GM12864 (cell line): Measurements from ENCODE around the gene OR2V1.

Experiments
- DNase-seq: peaks from one replicate; pipeline ENCODE4 v3.0.0-alpha.2; 2011; ENCODE audit warnings: low read depth
- H3K4me3 ChIP-seq: 2 replicates; pipeline ENCODE4 v1.5.1; 2011; ENCODE audit warnings: mild to moderate bottlenecking, low read depth, low read length, control low read depth
- CTCF ChIP-seq: IDR thresholded peaks from 2 replicates; pipeline ENCODE4 v1.5.1; 2011; ENCODE audit warnings: low read depth, mild to moderate bottlenecking, moderate library complexity, low read length, control low read depth, inconsistent platforms; ENCODE audit errors: missing control alignments

OR2V1 gene

GRCh38 chr5:181145133-181145532, 14.2 kb upstream of the OR2V1 start:
- no peak overlapping the region for H3K4me3 ChIP-seq
- TF ChIP-seq CTCF: no peak
- DNase-seq: no peak

GRCh38 chr5:181142054-181142453, 11.1 kb upstream of the OR2V1 start:
- no peak for DNase-seq
- no peak for TF ChIP-seq CTCF
- no peak overlapping the region for H3K4me3 ChIP-seq

GRCh38 chr5:181140766-181141165, 9.8 kb upstream of the OR2V1 start:
- no peak for DNase-seq
- no peak overlapping the region for H3K4me3 ChIP-seq
- TF ChIP-seq CTCF: no peak

- TF ChIP-seq CTCF: peak; percentile 4
- no peak for DNase-seq
- no peak overlapping the region for H3K4me3 ChIP-seq
These were observed 7.3 kb upstream of the OR2V1 start for GRCh38 chr5:181138258-181138657.

GRCh38 chr5:181136361-181136955, 5.5 kb upstream of the OR2V1 start:
- TF ChIP-seq CTCF: no peak
- no peak overlapping the region for H3K4me3 ChIP-seq
- DNase-seq: no peak

GRCh38 chr5:181134259-181134658, 3.3 kb upstream of the OR2V1 start:
- H3K4me3 ChIP-seq: no peak overlapping the region
- DNase-seq: no peak
- TF ChIP-seq CTCF: no peak

- TF ChIP-seq CTCF: no peak
- DNase-seq: no peak
- no peak overlapping the region for H3K4me3 ChIP-seq
These were observed 2.8 kb upstream of the OR2V1 start for GRCh38 chr5:181133610-181134231.
